PC-3 (cell line): ENCODE data around the gene LSR. TPM values are rescaled to one million over a fixed set of nuclear protein-coding genes. Genes with fewer than 3 reads are reported as not detected.

ENCODE experiments used
- ATAC-seq: fragments of 200-7000 bp; cut with Tn5 transposase; 2 replicates; pipeline ENCODE4 v1.9.1; 2020; ENCODE audit warnings: mild to moderate bottlenecking, moderate library complexity
- BruUV-seq: library from RNA; stranded (reverse); fragments of 400-500 nt; replicated peaks from 2 replicates; lab custom pipeline; 2021; lab: Mats Ljungman, UMichigan
- CTCF ChIA-PET: fragments of 300-600 bp; sonication (Branson Sonifier 250); formaldehyde crosslinking; loops from one replicate; lab custom pipeline; 2022; ENCODE audit warnings: antibody characterized with exemption; lab: Charles Lee
- POLR2A ChIA-PET: fragments of 300-600 bp; sonication (Branson Sonifier 250); formaldehyde crosslinking; loops from one replicate; lab custom pipeline; 2022; ENCODE audit warnings: antibody characterized with exemption; ENCODE audit not compliant: unreplicated experiment; lab: Charles Lee
- DNase-seq: peaks from one replicate; pipeline ENCODE4 v3.0.0-alpha.2; 2015
- H2AFZ ChIP-seq: fragments of 300-600 bp; sonication (generic); 2 replicates; pipeline ENCODE4 v1.6.0; 2016; ENCODE audit warnings: antibody characterized with exemption, low read length
- H3F3A ChIP-seq: fragments of 300-600 bp; sonication (generic); one replicate; pipeline ENCODE4 v1.6.0; 2017; ENCODE audit warnings: antibody characterized with exemption, low read length, control low read depth, mild to moderate bottlenecking; ENCODE audit not compliant: unreplicated experiment
- H3K27ac ChIP-seq: fragments of 300-600 bp; sonication (generic); 2 replicates; pipeline ENCODE4 v1.5.1; 2016; ENCODE audit warnings: mild to moderate bottlenecking, low read length
- H3K27me3 ChIP-seq: fragments of 300-600 bp; sonication (generic); 2 replicates; pipeline ENCODE4 v1.6.1; 2016; ENCODE audit warnings: low read length, mixed read lengths
- H3K36me3 ChIP-seq: fragments of 300-600 bp; sonication (generic); 2 replicates; pipeline ENCODE4 v1.6.1; 2016; ENCODE audit warnings: low read depth, mixed run types, low read length, mixed read lengths
- H3K4me1 ChIP-seq: fragments of 300-600 bp; sonication (generic); 2 replicates; pipeline ENCODE4 v1.5.1; 2016; ENCODE audit warnings: low read length; ENCODE audit not compliant: insufficient read depth
- H3K4me2 ChIP-seq: fragments of 300-600 bp; sonication (generic); 2 replicates; pipeline ENCODE4 v1.6.0; 2016; ENCODE audit warnings: low read length
- H3K4me3 ChIP-seq: fragments of 300-600 bp; sonication (generic); 2 replicates; pipeline ENCODE4 v1.5.1; 2016; ENCODE audit warnings: mild to moderate bottlenecking, low read length, mixed read lengths
- H3K79me2 ChIP-seq: fragments of 300-600 bp; sonication (generic); 2 replicates; pipeline ENCODE4 v1.6.1; 2017; ENCODE audit warnings: low read length, mixed read lengths
- H3K9ac ChIP-seq: fragments of 300-600 bp; sonication (generic); 2 replicates; pipeline ENCODE4 v1.6.0; 2016; ENCODE audit warnings: mild to moderate bottlenecking, low read length
- H3K9me2 ChIP-seq: fragments of 300-600 bp; sonication (generic); replicated peaks from 2 replicates; pipeline ENCODE4 v1.6.1; 2016; ENCODE audit warnings: mixed run types, low read length, mixed read lengths
- H3K9me3 ChIP-seq: fragments of 300-600 bp; sonication (generic); 2 replicates; pipeline ENCODE4 v1.6.1; 2016; ENCODE audit warnings: low read length, mixed read lengths
- H4K20me1 ChIP-seq: fragments of 300-600 bp; sonication (generic); 2 replicates; pipeline ENCODE4 v1.6.1; 2016; ENCODE audit warnings: low read length, mixed read lengths
- CTCF ChIP-seq: fragments of 300-600 bp; sonication (generic); conservative IDR thresholded peaks from 2 replicates; pipeline ENCODE4 v1.5.1; 2017; ENCODE audit warnings: antibody characterized with exemption, low read depth, mild to moderate bottlenecking, low read length
- EZH2 ChIP-seq: fragments of 300-600 bp; sonication (generic); IDR thresholded peaks from one replicate; pipeline ENCODE4 v1.6.1; 2017; ENCODE audit warnings: antibody characterized with exemption, mild to moderate bottlenecking, low read length; ENCODE audit not compliant: unreplicated experiment
- EZH2phosphoT487 ChIP-seq: fragments of 300-600 bp; sonication (generic); IDR thresholded peaks from 2 replicates; pipeline ENCODE4 v1.6.1; 2018; ENCODE audit warnings: mild to moderate bottlenecking, antibody characterized with exemption, low read length, borderline replicate concordance
- intact Hi-C: fragments of 100-400 bp; cut with micrococcal nuclease; formaldehyde crosslinking; loops from 2 replicates; pipeline ENCODE4 v1.9.0; 2023
- total RNA-seq: library from RNA; depleted of rRNA; stranded (reverse); fragments of >200 nt; gene quantifications from 2 replicates; pipeline ENCODE4 v1.2.3, GENCODE V29; 2014

LSR gene
- total RNA-seq, 1 experiment from 2014 or later: 91.0 TPM

DNA sequence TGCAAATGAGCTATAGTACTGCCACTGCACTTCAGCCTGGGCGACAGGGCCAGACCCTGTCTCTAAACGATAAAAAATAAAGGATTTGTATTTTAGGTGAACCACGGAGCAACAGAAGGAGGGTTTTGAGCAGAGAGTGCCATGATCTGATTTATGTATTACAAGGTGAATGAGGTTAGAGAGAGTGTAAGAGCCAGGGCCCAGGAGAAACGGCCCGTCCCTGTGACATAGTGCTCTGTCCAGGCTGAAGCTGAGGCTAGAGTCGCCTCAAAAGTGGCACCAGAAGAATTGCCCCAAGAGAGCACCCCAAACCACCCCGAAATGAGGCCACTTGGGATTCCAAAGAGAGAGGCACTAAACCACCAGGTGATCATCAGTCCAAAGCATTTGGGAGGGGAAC is 60.1 kb downstream of the LSR start:
- ChIA-PET POLR2A (no interaction called here), CTCF (no interaction called here)
- no peak overlapping the region for H2AFZ ChIP-seq
- H3K4me3 ChIP-seq: no peak overlapping the region
- no peak for DNase-seq
- H3K4me1 ChIP-seq: no peaks in the 10 kb centered on the region
- H3K27ac ChIP-seq: no peak overlapping the region
- H4K20me1 ChIP-seq: no peaks in the 10 kb centered on the region
- H3K9me3 ChIP-seq: no peaks in the 10 kb centered on the region
- BruUV-seq: no TSS peak
- H3K27me3 ChIP-seq: no peaks in the 10 kb centered on the region
- H3K36me3 ChIP-seq: no peaks in the 10 kb centered on the region
- no peak for ATAC-seq
- intact Hi-C loops: no loop called here
- TF ChIP-seq EZH2: no peak
- TF ChIP-seq CTCF: no peak
- no peak overlapping the region for H3K4me2 ChIP-seq
- H3K9me2 ChIP-seq: no peaks in the 10 kb centered on the region
- H3F3A ChIP-seq: no peaks in the 10 kb centered on the region
- H3K79me2 ChIP-seq: no peaks in the 10 kb centered on the region
- H3K9ac ChIP-seq: no peak overlapping the region

GRCh38 chr19:35309481-35310279 is 60.9 kb downstream of the LSR start:
- no TSS peak for BruUV-seq
- DNase-seq: no peak
- TF ChIP-seq EZH2phosphoT487 (no peak), CTCF (no peak), EZH2 (no peak)
- Histone ChIP-seq H3K9me2 (no peaks in the 10 kb centered on the region), H3K4me3 (no peak overlapping the region), H4K20me1 (no peaks in the 10 kb centered on the region), H3K4me2 (no peak overlapping the region), H3F3A (no peaks in the 10 kb centered on the region), H3K79me2 (no peaks in the 10 kb centered on the region), H3K36me3 (no peaks in the 10 kb centered on the region), H3K9me3 (no peaks in the 10 kb centered on the region), H3K9ac (no peak overlapping the region), H3K4me1 (no peaks in the 10 kb centered on the region), H2AFZ (no peak overlapping the region), H3K27me3 (no peaks in the 10 kb centered on the region), H3K27ac (no peak overlapping the region)
- POLR2A ChIA-PET: no interaction called here
- intact Hi-C loops: no loop called here
- CTCF ChIA-PET: no interaction called here
- no peak for ATAC-seq

- Histone ChIP-seq H4K20me1 (no peaks in the 10 kb centered on the region), H3K4me2 (no peak overlapping the region), H3K36me3 (no peaks in the 10 kb centered on the region), H3K79me2 (no peaks in the 10 kb centered on the region), H3K9ac (no peak overlapping the region), H3K9me2 (no peaks in the 10 kb centered on the region), H3F3A (no peaks in the 10 kb centered on the region), H3K9me3 (no peaks in the 10 kb centered on the region), H3K27ac (no peak overlapping the region), H3K4me1 (no peaks in the 10 kb centered on the region), H3K27me3 (no peaks in the 10 kb centered on the region), H2AFZ (no peak overlapping the region), H3K4me3 (no peak overlapping the region)
- POLR2A ChIA-PET: no interaction called here
- no TSS peak for BruUV-seq
- intact Hi-C loops: no loop called here
- TF ChIP-seq EZH2: no peak
- no peak for TF ChIP-seq CTCF
- no peak for TF ChIP-seq EZH2phosphoT487
- no peak for DNase-seq
- CTCF ChIA-PET: no interaction called here
- no peak for ATAC-seq
Measured at GRCh38 chr19:35310331-35310730, 61.5 kb downstream of the LSR start.
